Neural cell (in vitro differentiated cells): ENCODE data around the gene BIRC6. TPM values are rescaled to one million over a fixed set of nuclear protein-coding genes. Genes with fewer than 3 reads are reported as not detected.
"Not testable (repeated sequence)": the region's sequence is repeated elsewhere in the genome, so short reads cannot be mapped to it uniquely, and the experiment has no call there.

Experiments used
- H2AFZ ChIP-seq: fragments of 200-600, 300-800 bp; sonication (generic), shearing (Covaris generic); 2 replicates; pipeline ENCODE4 v1.6.0; 2014; ENCODE audit warnings: low read depth, mild to moderate bottlenecking, antibody characterized with exemption, low read length, moderate library complexity
- H3F3A ChIP-seq: fragments of 200-600 bp; shearing (Covaris generic); 2 replicates; pipeline ENCODE4 v1.6.1; 2016; ENCODE audit warnings: mild to moderate bottlenecking, moderate library complexity, mixed read lengths, antibody characterized with exemption, low read length; ENCODE audit not compliant: insufficient read depth, poor library complexity, severe bottlenecking
- H3K27ac ChIP-seq: fragments of 200-600, 300-800 bp; sonication (generic), shearing (Covaris generic); 2 replicates; pipeline ENCODE4 v1.5.1; 2014; ENCODE audit warnings: mild to moderate bottlenecking, low read length, moderate library complexity
- H3K27me3 ChIP-seq: fragments of 300-800, 200-600 bp; sonication (generic), shearing (Covaris generic); 2 replicates; pipeline ENCODE4 v1.6.0; 2014; ENCODE audit warnings: mild to moderate bottlenecking, low read depth, low read length, moderate library complexity; ENCODE audit not compliant: insufficient read depth
- H3K36me3 ChIP-seq: fragments of 300-800, 200-600 bp; sonication (generic), shearing (Covaris generic); 2 replicates; pipeline ENCODE4 v1.5.1; 2014; ENCODE audit warnings: mild to moderate bottlenecking, antibody characterized with exemption, low read length, moderate library complexity; ENCODE audit not compliant: insufficient read depth
- H3K4me2 ChIP-seq: fragments of 300-800, 200-600 bp; sonication (generic), shearing (Covaris generic); 2 replicates; pipeline ENCODE4 v1.6.0; 2014; ENCODE audit warnings: mild to moderate bottlenecking, low read length
- H3K4me3 ChIP-seq: fragments of 300-800, 200-600 bp; sonication (generic), shearing (Covaris generic); 2 replicates; pipeline ENCODE4 v1.5.1; 2014; ENCODE audit warnings: mild to moderate bottlenecking, low read length, moderate library complexity
- H3K79me2 ChIP-seq: fragments of 200-600 bp; shearing (Covaris generic); replicated peaks from 2 replicates; pipeline ENCODE4 v1.6.0; 2014; ENCODE audit warnings: mild to moderate bottlenecking, low read length, moderate library complexity; ENCODE audit not compliant: insufficient read depth
- H3K9ac ChIP-seq: fragments of 300-800, 200-600 bp; sonication (generic), shearing (Covaris generic); 2 replicates; pipeline ENCODE4 v1.6.1; 2016; ENCODE audit warnings: mild to moderate bottlenecking, low read length, mixed read lengths
- H3K9me2 ChIP-seq: fragments of 200-600 bp; shearing (Covaris generic); 2 replicates; pipeline ENCODE4 v1.6.1; 2016; ENCODE audit warnings: mild to moderate bottlenecking, low read length, mixed read lengths; ENCODE audit not compliant: insufficient read depth
- H3K9me3 ChIP-seq: fragments of 200-600, 300-800 bp; sonication (generic), shearing (Covaris generic); 2 replicates; pipeline ENCODE4 v1.6.1; 2016; ENCODE audit warnings: mild to moderate bottlenecking, mixed run types, low read length, moderate library complexity, mixed read lengths
- H4K20me1 ChIP-seq: fragments of 200-600 bp; shearing (Covaris generic); 2 replicates; pipeline ENCODE4 v1.6.1; 2016; ENCODE audit warnings: mild to moderate bottlenecking, mixed run types; ENCODE audit not compliant: insufficient read depth
- CTCF ChIP-seq: fragments of 450-650 bp; IDR thresholded peaks from 2 replicates; pipeline ENCODE4 v1.5.1; 2014; ENCODE audit warnings: antibody characterized with exemption, mild to moderate bottlenecking, moderate library complexity; ENCODE audit not compliant: poor library complexity, severe bottlenecking
- EZH2 ChIP-seq: fragments of 200-600, 300-800 bp; shearing (Covaris generic), sonication (generic); IDR thresholded peaks from 2 replicates; pipeline ENCODE4 v1.6.1; 2014; ENCODE audit warnings: antibody characterized with exemption, low read length, borderline replicate concordance, mild to moderate bottlenecking; ENCODE audit not compliant: insufficient read depth, poor library complexity, severe bottlenecking
- POLR2AphosphoS5 ChIP-seq: IDR thresholded peaks from 2 replicates; pipeline ENCODE4 v1.6.1; 2012
- RAD21 ChIP-seq: fragments of 450-650 bp; conservative IDR thresholded peaks from 2 replicates; pipeline ENCODE4 v1.6.1; 2014; ENCODE audit warnings: antibody characterized with exemption, mild to moderate bottlenecking, moderate library complexity
- REST ChIP-seq: IDR thresholded peaks from 2 replicates; pipeline ENCODE4 v1.6.1; 2012; ENCODE audit warnings: borderline replicate concordance
- SMC3 ChIP-seq: fragments of 450-650 bp; conservative IDR thresholded peaks from 2 replicates; pipeline ENCODE4 v1.6.1; 2014; ENCODE audit warnings: antibody characterized with exemption, mild to moderate bottlenecking, moderate library complexity; ENCODE audit not compliant: poor library complexity
- TAF1 ChIP-seq: IDR thresholded peaks from 2 replicates; pipeline ENCODE4 v1.6.1; 2012; ENCODE audit warnings: low read depth
- polyA plus RNA-seq: library from polyadenylated mRNA; depleted of rRNA; stranded (reverse); fragments of >200 nt; gene quantifications from 2 replicates; pipeline ENCODE4 v1.2.3, GENCODE V29; 2014

The BIRC6 gene
- polyA plus RNA-seq, 1 donor from 2014 or later, result 109 TPM

- Histone ChIP-seq H3K9me2 (no peaks in the 10 kb centered on the region), H3K4me2 (no peak overlapping the region), H2AFZ (no peak overlapping the region), H3K79me2 (no peaks in the 10 kb centered on the region), H4K20me1 (no peaks in the 10 kb centered on the region), H3K36me3 (no peaks in the 10 kb centered on the region), H3K9me3 (no peaks in the 10 kb centered on the region), H3K9ac (no peak overlapping the region), H3K27me3 (no peaks in the 10 kb centered on the region), H3F3A (no peaks in the 10 kb centered on the region), H3K27ac (no peak overlapping the region), H3K4me3 (no peak overlapping the region)
- TF ChIP-seq POLR2AphosphoS5 (no peak), TAF1 (no peak), EZH2 (no peak), REST (no peak), CTCF (no peak)
These were observed 26.7 kb upstream of the BIRC6 start for GRCh38 chr2:32330136-32330535.

GRCh38 chr2:32342801-32343200 lies 14.0 kb upstream of the BIRC6 start:
- Histone ChIP-seq H2AFZ (no peak overlapping the region), H4K20me1 (no peaks in the 10 kb centered on the region), H3K9me3 (no peaks in the 10 kb centered on the region), H3K36me3 (no peaks in the 10 kb centered on the region), H3K9me2 (no peaks in the 10 kb centered on the region), H3K27ac (no peak overlapping the region), H3K27me3 (no peaks in the 10 kb centered on the region), H3K9ac (no peak overlapping the region), H3K4me2 (no peak overlapping the region), H3K4me3 (no peak overlapping the region), H3F3A (no peaks in the 10 kb centered on the region), H3K79me2 (no peaks in the 10 kb centered on the region)
- TF ChIP-seq TAF1, result no peak
- no peak for TF ChIP-seq RAD21
- TF ChIP-seq EZH2, result no peak
- no peak for TF ChIP-seq CTCF
- no peak for TF ChIP-seq SMC3

GRCh38 chr2:32350797-32351196 lies 6.0 kb upstream of the BIRC6 start:
- not testable (repeated sequence) for H3K9me2 ChIP-seq, H3K36me3 ChIP-seq, H3K9me3 ChIP-seq, H4K20me1 ChIP-seq, H3K4me3 ChIP-seq, H3F3A ChIP-seq, H3K4me2 ChIP-seq, H3K27me3 ChIP-seq, H3K79me2 ChIP-seq, H2AFZ ChIP-seq, H3K27ac ChIP-seq, H3K9ac ChIP-seq
